ENCODE measurements around the gene BAHD1.

DNA sequence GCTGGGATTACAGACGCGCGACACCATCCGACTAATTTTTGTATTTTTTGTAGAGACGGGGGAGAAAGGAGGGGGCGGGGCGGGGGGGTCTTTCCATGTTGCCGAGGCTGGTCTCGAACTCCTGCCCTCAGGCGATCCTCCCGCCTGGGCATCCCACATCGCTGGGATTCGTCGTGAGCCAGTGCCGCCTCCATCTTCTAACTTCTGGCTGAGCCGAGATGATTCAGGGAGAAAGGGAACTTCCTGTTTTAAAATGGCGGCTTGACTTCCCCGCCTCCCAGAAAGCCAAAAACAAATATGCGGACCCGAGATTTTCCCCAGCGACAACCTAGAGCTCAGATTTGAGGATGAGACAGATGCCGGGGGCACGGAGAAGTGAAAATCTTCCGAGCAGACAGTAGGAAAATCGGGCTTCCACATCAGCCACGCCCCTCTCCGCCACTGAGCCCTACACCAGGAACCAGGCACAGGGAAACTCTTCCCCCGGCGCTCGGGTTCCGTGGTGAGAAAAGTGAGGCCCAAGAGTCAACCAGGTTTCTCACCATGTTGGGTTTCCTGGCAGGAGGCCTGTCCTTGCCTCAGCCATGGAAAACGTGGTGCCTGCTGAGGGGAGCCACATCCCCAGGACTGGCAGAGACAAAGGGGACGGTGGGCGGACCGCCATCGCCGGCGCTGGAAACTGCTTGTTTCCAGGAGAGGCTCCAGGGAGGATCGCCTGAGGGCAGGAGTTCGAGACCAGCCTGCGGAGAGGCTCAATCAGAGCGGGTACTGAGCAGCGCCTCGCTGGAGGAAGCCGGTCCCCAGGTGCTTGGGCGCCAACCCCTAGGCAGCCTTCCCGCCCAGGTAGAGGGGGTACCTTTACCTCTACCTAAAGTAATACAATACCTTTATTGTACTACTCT lies 48.8 kb downstream of the BAHD1 start:
- TF ChIP-seq POLR2A (IDR thresholded peaks at IDR 0.05; ENCODE audit: low read length), result no peak
- TF ChIP-seq GATA1 (IDR thresholded peaks at IDR 0.05; ENCODE audit: low read depth, low read length), result no peak
